GM23248 (cell line): Measurements from ENCODE around the gene KLHL3.

ENCODE experiments used
- EZH2 ChIP-seq: fragments of 200-600 bp; sonication (generic); IDR thresholded peaks from 2 replicates; pipeline ENCODE4 v1.6.1; 2018; ENCODE audit warnings: antibody characterized with exemption, mild to moderate bottlenecking; ENCODE audit not compliant: insufficient read depth, poor library complexity, severe bottlenecking
- EZH2phosphoT487 ChIP-seq: fragments of 200-600 bp; sonication (generic); IDR thresholded peaks from 2 replicates; pipeline ENCODE4 v1.6.1; 2018; ENCODE audit warnings: antibody characterized with exemption, moderate library complexity, mild to moderate bottlenecking, low read depth; ENCODE audit not compliant: insufficient read depth

- no peak for TF ChIP-seq EZH2
- no peak for TF ChIP-seq EZH2phosphoT487
These were observed 122.2 kb downstream of the KLHL3 start for GRCh38 chr5:137613554-137614265.
